ENCODE measurements around the gene TNK1. TPM values are rescaled to one million over a fixed set of nuclear protein-coding genes. Genes with fewer than 3 reads are reported as not detected.

Gene TNK1
- total RNA-seq, 1 donor from 2014 or later: 1.7 TPM

DNA sequence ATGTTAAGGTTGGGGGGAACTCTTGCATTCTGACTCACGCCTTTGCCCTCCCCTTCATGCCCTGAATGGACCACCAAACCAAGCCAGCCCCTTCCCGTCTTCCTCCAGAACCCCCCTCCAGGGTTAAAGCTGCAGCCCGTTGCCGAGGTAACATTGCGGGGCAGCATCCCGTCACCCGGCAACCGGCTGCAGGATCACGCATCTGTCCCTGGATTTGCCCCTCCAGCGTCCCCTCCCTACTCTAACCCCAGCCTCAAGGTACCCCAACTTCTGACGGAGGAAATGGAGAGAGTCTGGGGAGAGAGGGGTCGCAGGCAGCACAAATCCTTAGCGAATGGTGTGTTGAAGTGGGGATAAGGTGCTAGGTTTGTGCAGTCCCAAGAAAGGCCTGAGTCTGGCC is 26.2 kb downstream of the TNK1 start:
- H3K27me3 Mint-ChIP-seq (ENCODE audit: unreplicated experiment): peaks cover 13% of the 10 kb centered on the region
- no peak overlapping the region for H3K4me3 Mint-ChIP-seq (ENCODE audit: unreplicated experiment)
- peaks cover 24% of the 10 kb centered on the region for H3K4me1 Mint-ChIP-seq (ENCODE audit: unreplicated experiment)
- DNase-seq (ENCODE audit: low spot score): no peak
- no peak overlapping the region for H3K27ac Mint-ChIP-seq (ENCODE audit: unreplicated experiment)
- H3K36me3 Mint-ChIP-seq (ENCODE audit: low read depth, unreplicated experiment): peaks cover 17% of the 10 kb centered on the region
- TF ChIP-seq, protein P1, sequence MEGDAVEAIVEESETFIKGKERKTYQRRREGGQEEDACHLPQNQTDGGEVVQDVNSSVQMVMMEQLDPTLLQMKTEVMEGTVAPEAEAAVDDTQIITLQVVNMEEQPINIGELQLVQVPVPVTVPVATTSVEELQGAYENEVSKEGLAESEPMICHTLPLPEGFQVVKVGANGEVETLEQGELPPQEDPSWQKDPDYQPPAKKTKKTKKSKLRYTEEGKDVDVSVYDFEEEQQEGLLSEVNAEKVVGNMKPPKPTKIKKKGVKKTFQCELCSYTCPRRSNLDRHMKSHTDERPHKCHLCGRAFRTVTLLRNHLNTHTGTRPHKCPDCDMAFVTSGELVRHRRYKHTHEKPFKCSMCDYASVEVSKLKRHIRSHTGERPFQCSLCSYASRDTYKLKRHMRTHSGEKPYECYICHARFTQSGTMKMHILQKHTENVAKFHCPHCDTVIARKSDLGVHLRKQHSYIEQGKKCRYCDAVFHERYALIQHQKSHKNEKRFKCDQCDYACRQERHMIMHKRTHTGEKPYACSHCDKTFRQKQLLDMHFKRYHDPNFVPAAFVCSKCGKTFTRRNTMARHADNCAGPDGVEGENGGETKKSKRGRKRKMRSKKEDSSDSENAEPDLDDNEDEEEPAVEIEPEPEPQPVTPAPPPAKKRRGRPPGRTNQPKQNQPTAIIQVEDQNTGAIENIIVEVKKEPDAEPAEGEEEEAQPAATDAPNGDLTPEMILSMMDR (IDR thresholded peaks at IDR 0.05; ENCODE audit: unreplicated experiment): no peak
- H3K9me3 Mint-ChIP-seq (ENCODE audit: unreplicated experiment): no peaks in the 10 kb centered on the region

DNA sequence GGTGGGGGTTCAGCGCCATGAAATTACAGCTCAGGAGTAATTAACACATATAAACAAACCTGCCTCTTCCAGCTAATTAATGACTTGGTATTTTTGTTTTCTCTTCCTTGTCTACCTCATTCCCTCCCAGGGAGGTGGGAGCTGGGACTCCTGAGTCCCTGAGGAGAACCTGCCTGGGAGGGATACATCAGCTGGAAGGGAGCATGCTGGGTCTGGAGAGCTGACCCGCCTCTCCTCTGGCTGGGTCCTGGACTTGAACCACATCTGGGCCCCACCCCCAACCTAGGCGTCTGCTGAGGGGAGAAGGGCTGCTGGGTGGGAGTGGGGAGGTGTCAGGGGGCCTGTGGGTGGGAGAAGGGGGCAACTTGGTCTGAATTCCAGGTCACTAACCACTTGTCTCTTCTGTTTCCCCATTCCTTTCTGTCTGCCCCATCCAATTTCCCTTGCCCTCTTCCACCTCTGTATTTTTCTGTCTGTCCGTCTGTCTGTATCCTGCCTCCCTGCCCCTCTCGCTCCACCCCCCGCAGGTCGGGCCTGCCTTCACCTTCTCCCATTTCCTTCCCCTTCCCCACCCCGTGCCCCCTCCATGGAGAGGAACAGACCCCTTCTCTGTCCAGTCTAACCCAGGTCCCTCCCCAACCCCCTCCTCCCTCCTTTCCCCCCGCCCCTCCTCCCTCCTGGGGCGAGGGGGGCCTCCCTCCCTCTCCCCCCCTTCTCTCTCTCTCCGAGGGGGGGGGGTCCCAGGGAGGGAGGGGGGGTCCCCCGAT is 26.8 kb downstream of the TNK1 start, which contains the start of gene NLGN2:
NLGN2 (plus strand) TSS at position 361 of the 767 bp plus-strand sequence. CDS start 411 bp downstream, outside the sequence.
- Mint-ChIP-seq H3K4me3 (ENCODE audit: unreplicated experiment) (no peak within 1 kb of the TSS), H3K4me1 (ENCODE audit: unreplicated experiment) (peaks cover 29% of the 10 kb centered on the region), H3K9me3 (ENCODE audit: unreplicated experiment) (no peaks in the 10 kb centered on the region), H3K27me3 (ENCODE audit: unreplicated experiment) (peaks cover 13% of the 10 kb centered on the region), H3K36me3 (ENCODE audit: low read depth, unreplicated experiment) (peaks cover 17% of the 10 kb centered on the region), H3K27ac (ENCODE audit: unreplicated experiment) (no peak within 1 kb of the TSS)
- TF ChIP-seq, protein P1 (IDR thresholded peaks at IDR 0.05; ENCODE audit: unreplicated experiment): no peak
- no peak for DNase-seq (ENCODE audit: low spot score)

DNA sequence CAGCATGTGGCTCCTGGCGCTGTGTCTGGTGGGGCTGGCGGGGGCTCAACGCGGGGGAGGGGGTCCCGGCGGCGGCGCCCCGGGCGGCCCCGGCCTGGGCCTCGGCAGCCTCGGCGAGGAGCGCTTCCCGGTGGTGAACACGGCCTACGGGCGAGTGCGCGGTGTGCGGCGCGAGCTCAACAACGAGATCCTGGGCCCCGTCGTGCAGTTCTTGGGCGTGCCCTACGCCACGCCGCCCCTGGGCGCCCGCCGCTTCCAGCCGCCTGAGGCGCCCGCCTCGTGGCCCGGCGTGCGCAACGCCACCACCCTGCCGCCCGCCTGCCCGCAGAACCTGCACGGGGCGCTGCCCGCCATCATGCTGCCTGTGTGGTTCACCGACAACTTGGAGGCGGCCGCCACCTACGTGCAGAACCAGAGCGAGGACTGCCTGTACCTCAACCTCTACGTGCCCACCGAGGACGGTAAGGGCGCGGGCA is 27.4 kb downstream of the TNK1 start:
- Mint-ChIP-seq H3K36me3 (ENCODE audit: low read depth, unreplicated experiment) (peaks cover 17% of the 10 kb centered on the region), H3K9me3 (ENCODE audit: unreplicated experiment) (no peaks in the 10 kb centered on the region), H3K27ac (ENCODE audit: unreplicated experiment) (no peak overlapping the region), H3K4me3 (ENCODE audit: unreplicated experiment) (no peak overlapping the region), H3K4me1 (ENCODE audit: unreplicated experiment) (peaks cover 28% of the 10 kb centered on the region), H3K27me3 (ENCODE audit: unreplicated experiment) (peaks cover 13% of the 10 kb centered on the region)
- TF ChIP-seq, protein P1 (IDR thresholded peaks at IDR 0.05; ENCODE audit: unreplicated experiment): no peak
- no peak for DNase-seq (ENCODE audit: low spot score)

DNA sequence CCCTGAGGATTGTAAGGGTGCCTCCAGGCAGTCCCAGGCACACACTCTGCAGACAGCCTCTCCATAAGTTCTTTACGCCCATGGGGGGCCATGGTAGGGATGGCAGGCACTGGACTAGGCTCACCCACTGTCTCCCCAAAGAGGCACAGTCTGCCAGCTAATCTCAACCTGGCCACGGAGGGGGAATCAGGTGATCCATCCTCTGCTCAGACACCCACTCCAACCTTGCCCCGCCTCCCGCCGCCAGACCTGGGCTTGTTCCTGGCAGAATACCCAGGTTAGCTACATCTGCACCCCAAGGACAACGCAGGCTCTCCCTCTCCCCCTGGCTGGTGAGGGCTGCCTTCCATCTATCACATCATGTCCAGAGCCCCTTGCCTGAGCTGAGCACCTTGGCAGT is 28.0 kb downstream of the TNK1 start:
- no peaks in the 10 kb centered on the region for H3K9me3 Mint-ChIP-seq (ENCODE audit: unreplicated experiment)
- TF ChIP-seq, protein P1 (IDR thresholded peaks at IDR 0.05; ENCODE audit: unreplicated experiment): no peak
- no peak for DNase-seq (ENCODE audit: low spot score)
- H3K4me1 Mint-ChIP-seq (ENCODE audit: unreplicated experiment): peaks cover 28% of the 10 kb centered on the region
- peaks cover 13% of the 10 kb centered on the region for H3K27me3 Mint-ChIP-seq (ENCODE audit: unreplicated experiment)
- peak overlapping the region; percentile 63 for H3K27ac Mint-ChIP-seq (ENCODE audit: unreplicated experiment)
- peaks cover 17% of the 10 kb centered on the region for H3K36me3 Mint-ChIP-seq (ENCODE audit: low read depth, unreplicated experiment)
- H3K4me3 Mint-ChIP-seq (ENCODE audit: unreplicated experiment): peak overlapping the region; percentile 29

DNA sequence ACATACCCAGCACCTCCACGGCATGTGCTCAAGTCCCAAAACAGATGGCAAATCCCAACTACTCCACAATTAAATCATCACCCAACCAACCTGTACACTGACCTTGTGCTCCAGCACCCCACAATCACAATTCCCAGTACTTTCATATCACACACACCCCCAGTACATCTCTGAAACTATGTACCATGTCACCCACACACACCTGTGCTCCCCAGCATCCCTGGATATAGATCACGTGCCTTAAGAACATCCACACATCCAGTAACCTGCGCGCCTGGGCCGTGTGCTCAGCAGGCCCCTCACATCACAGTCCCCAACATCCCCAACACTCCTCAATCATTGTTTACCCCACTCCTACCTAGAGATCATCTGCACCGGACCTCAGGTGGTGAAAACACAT is 28.8 kb downstream of the TNK1 start:
- no peak for DNase-seq (ENCODE audit: low spot score)
- peaks cover 17% of the 10 kb centered on the region for H3K36me3 Mint-ChIP-seq (ENCODE audit: low read depth, unreplicated experiment)
- H3K9me3 Mint-ChIP-seq (ENCODE audit: unreplicated experiment): no peaks in the 10 kb centered on the region
- H3K27me3 Mint-ChIP-seq (ENCODE audit: unreplicated experiment): peaks cover 13% of the 10 kb centered on the region
- peak overlapping the region; percentile 44 for H3K4me3 Mint-ChIP-seq (ENCODE audit: unreplicated experiment)
- H3K4me1 Mint-ChIP-seq (ENCODE audit: unreplicated experiment): peaks cover 28% of the 10 kb centered on the region
- TF ChIP-seq, protein P1 (IDR thresholded peaks at IDR 0.05; ENCODE audit: unreplicated experiment): no peak
- peak overlapping the region; percentile 63 for H3K27ac Mint-ChIP-seq (ENCODE audit: unreplicated experiment)
